ENCODE data around the gene KIF27.
"Not testable (repeated sequence)": the region's sequence is repeated elsewhere in the genome, so short reads cannot be mapped to it uniquely, and the experiment has no call there.

The KIF27 gene

GRCh38 chr9:83885559-83886240 lies 35.5 kb downstream of the KIF27 start:
- H3K27ac ChIP-seq (ENCODE audit: low read depth, low read length); H3K9ac ChIP-seq (ENCODE audit: low read depth, low read length); H3K9me3 ChIP-seq (ENCODE audit: control insufficient read depth, insufficient read depth, low read length); H3K27me3 ChIP-seq (ENCODE audit: control insufficient read depth, insufficient read depth, low read length); H3K4me3 ChIP-seq (ENCODE audit: low read depth, low read length); H3K4me1 ChIP-seq (ENCODE audit: control insufficient read depth, insufficient read depth, low read length); H3K36me3 ChIP-seq (ENCODE audit: control insufficient read depth, insufficient read depth, low read length): not testable (repeated sequence)

DNA sequence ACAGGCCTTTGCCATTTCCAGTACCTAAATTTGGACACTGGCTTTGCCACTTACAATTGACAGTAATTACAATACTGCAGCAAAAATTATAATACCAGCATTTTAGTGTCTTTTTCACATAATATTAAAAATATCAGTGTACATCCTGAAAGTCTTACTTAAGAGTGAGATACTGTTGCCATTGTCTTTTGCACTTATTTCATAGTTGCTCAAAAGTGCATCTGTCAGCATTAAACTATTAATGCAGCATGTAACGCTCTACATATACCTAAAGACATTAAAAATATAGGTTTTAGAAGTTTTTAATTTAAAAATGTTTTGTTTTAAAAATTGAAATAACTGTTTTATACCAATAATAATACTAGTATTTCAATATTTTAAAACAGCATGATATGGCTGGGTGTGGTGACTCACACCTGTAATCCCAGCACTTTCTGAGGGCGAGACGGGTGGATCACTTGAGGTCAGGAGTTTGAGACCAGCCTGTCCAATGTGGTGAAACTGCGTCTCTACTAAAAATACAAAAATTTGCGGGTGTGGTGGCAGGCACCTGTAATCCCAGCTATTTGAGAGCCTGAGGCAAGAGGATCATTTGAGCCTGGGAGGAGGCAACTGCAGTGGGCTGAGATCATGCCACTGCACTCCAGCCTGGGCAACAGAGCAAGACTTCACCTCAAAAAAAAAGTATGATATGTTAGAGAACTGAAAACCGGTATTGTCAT lies 39.4 kb downstream of the KIF27 start:
- not testable (repeated sequence) for H3K4me3 ChIP-seq (ENCODE audit: low read depth, low read length); H3K9ac ChIP-seq (ENCODE audit: low read depth, low read length); H3K4me1 ChIP-seq (ENCODE audit: control insufficient read depth, insufficient read depth, low read length); H3K36me3 ChIP-seq (ENCODE audit: control insufficient read depth, insufficient read depth, low read length); H3K27ac ChIP-seq (ENCODE audit: low read depth, low read length); H3K9me3 ChIP-seq (ENCODE audit: control insufficient read depth, insufficient read depth, low read length); H3K27me3 ChIP-seq (ENCODE audit: control insufficient read depth, insufficient read depth, low read length)

DNA sequence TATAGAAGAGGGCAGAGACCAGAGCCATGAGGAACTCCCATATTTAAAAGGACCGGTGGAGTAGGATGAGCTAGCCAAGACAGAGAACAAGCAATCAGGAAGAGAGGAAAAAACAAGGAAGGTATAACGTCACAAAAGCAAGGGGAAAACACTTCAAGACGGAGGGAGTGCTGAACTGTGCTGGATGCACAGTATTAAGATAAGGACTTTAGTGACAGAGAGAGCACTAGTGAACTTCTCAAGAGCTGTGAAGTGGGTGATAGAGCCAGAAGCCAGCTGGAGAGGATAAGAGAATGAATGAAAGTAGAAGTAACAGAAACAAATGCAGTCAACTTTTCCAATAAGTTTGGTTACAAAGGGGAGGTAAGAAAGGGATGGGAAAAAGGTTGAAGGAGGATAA lies 45.7 kb downstream of the KIF27 start:
- H3K9me3 ChIP-seq (ENCODE audit: control insufficient read depth, insufficient read depth, low read length); H3K9ac ChIP-seq (ENCODE audit: low read depth, low read length); H3K4me1 ChIP-seq (ENCODE audit: control insufficient read depth, insufficient read depth, low read length); H3K27me3 ChIP-seq (ENCODE audit: control insufficient read depth, insufficient read depth, low read length); H3K4me3 ChIP-seq (ENCODE audit: low read depth, low read length); H3K27ac ChIP-seq (ENCODE audit: low read depth, low read length); H3K36me3 ChIP-seq (ENCODE audit: control insufficient read depth, insufficient read depth, low read length): not testable (repeated sequence)

DNA sequence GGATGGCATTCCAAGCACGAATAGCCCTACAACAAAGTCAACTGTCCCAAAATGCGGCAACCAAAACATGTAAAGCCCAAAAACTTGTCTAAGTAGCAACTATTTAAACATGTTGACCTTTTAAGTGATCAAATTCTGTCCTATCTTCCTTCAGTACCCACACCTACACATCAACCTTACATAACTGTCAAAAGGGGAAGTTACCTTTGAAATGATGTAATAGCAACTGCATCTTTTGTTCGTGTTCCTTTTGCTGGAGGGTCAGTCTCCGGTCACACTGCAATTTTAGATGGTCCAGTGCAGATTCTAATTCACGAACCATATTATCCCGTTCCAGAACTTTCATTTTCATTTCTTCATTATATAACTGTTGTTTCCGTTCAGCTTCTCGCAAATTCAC lies 71.3 kb downstream of the KIF27 start:
- H3K36me3 ChIP-seq (ENCODE audit: control insufficient read depth, insufficient read depth, low read length); H3K9ac ChIP-seq (ENCODE audit: low read depth, low read length); H3K4me3 ChIP-seq (ENCODE audit: low read depth, low read length); H3K4me1 ChIP-seq (ENCODE audit: control insufficient read depth, insufficient read depth, low read length); H3K9me3 ChIP-seq (ENCODE audit: control insufficient read depth, insufficient read depth, low read length); H3K27me3 ChIP-seq (ENCODE audit: control insufficient read depth, insufficient read depth, low read length); H3K27ac ChIP-seq (ENCODE audit: low read depth, low read length): not testable (repeated sequence)

GRCh38 chr9:83837070-83837643 lies 84.1 kb downstream of the KIF27 start:
- not testable (repeated sequence) for H3K9me3 ChIP-seq (ENCODE audit: control insufficient read depth, insufficient read depth, low read length); H3K27ac ChIP-seq (ENCODE audit: low read depth, low read length); H3K4me1 ChIP-seq (ENCODE audit: control insufficient read depth, insufficient read depth, low read length); H3K4me3 ChIP-seq (ENCODE audit: low read depth, low read length); H3K27me3 ChIP-seq (ENCODE audit: control insufficient read depth, insufficient read depth, low read length); H3K36me3 ChIP-seq (ENCODE audit: control insufficient read depth, insufficient read depth, low read length); H3K9ac ChIP-seq (ENCODE audit: low read depth, low read length)

DNA sequence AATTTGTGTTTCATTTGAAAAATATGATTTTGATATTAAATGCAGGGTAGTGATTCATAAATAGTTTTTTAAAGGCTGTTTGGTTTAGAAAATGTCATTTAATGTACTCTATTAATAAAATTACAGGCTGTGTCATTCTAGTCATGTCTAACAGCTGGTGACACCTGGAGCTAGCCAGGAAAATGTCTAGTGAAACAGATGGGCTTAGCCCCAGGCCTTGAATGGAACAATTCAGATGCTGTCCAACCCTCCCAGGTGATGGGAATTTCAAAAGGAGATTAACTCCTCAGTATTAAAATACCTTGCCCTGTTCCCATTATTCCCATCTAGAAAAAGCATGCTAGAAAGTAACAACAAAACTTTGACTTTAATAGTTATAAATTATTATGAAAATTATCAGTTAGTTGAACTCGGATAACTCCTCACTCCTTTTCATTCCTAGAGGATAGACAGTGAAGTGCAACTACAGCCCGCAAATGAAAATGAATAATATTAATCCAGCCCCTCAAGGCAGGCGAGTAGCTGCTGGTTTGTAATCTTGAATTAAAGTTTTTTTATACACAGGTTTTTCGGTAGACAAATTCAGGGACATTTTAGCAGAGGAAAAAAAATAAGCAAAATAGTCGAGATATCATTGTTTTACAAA lies 90.7 kb downstream of the KIF27 start:
- not testable (repeated sequence) for H3K36me3 ChIP-seq (ENCODE audit: control insufficient read depth, insufficient read depth, low read length); H3K27me3 ChIP-seq (ENCODE audit: control insufficient read depth, insufficient read depth, low read length); H3K27ac ChIP-seq (ENCODE audit: low read depth, low read length); H3K4me1 ChIP-seq (ENCODE audit: control insufficient read depth, insufficient read depth, low read length); H3K9me3 ChIP-seq (ENCODE audit: control insufficient read depth, insufficient read depth, low read length); H3K4me3 ChIP-seq (ENCODE audit: low read depth, low read length); H3K9ac ChIP-seq (ENCODE audit: low read depth, low read length)

GRCh38 chr9:83824986-83825623 lies 96.1 kb downstream of the KIF27 start:
- not testable (repeated sequence) for H3K4me1 ChIP-seq (ENCODE audit: control insufficient read depth, insufficient read depth, low read length); H3K9ac ChIP-seq (ENCODE audit: low read depth, low read length); H3K36me3 ChIP-seq (ENCODE audit: control insufficient read depth, insufficient read depth, low read length); H3K27ac ChIP-seq (ENCODE audit: low read depth, low read length); H3K4me3 ChIP-seq (ENCODE audit: low read depth, low read length); H3K9me3 ChIP-seq (ENCODE audit: control insufficient read depth, insufficient read depth, low read length); H3K27me3 ChIP-seq (ENCODE audit: control insufficient read depth, insufficient read depth, low read length)

DNA sequence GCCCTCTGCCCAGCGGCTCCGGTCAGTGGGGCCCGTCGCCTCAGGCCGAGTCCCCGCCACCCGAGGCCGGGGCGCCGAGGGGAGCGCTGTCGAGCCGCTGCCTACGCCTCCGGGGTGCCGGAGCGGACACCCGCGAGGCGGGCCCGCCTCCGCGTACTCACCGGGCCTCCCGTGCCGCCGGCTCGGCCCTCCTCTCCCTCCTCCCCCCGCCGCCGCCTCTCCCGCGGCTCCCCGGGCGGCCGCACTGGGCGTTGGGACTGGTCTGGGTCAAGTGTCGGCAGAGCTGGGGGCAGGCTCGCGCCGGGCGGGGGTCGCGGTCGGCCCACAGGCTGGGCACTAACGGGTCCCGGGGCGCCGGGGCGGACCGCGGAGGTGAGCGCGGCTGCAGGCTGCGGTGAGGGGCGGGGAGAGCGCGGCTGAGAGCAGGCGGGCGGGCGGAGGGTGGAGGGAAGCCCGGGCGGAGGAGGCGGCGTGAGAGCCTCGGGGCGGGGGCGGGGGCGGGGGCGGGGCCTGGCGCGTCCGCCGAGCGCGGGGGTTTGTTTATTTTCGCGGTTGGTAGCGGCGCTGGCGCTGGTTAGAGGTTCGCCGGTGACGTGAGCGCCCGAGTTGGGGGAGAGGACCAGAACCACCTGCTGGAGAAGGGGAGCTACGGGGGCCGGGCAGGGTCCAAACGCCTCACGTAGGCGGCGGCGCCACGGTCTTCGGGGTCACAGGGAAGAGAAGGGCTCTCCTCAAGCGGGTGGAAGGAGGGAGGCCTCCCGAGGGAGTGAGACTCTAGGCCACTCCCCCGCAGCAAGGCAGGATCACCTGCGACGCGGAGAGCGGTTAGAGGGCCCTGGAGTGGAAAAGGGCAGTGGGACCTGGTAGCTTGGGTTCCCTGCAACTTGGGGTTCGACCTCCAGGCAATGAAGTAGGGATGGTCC lies 103.6 kb downstream of the KIF27 start, which contains the start of gene GKAP1:
Gene GKAP1, minus strand, starts transcription at position 414 of the 923 bp plus-strand sequence. CDS start 11,252 bp downstream, outside the sequence.
- Histone ChIP-seq H3K27me3 (ENCODE audit: control insufficient read depth, insufficient read depth, low read length) (peaks cover 15% of the 10 kb centered on the region), H3K27ac (ENCODE audit: low read depth, low read length) (peak within 1 kb of the TSS; percentile 66), H3K4me3 (ENCODE audit: low read depth, low read length) (peak within 1 kb of the TSS; percentile 75)
- H3K36me3 ChIP-seq (ENCODE audit: control insufficient read depth, insufficient read depth, low read length); H3K9ac ChIP-seq (ENCODE audit: low read depth, low read length); H3K9me3 ChIP-seq (ENCODE audit: control insufficient read depth, insufficient read depth, low read length); H3K4me1 ChIP-seq (ENCODE audit: control insufficient read depth, insufficient read depth, low read length): not testable (repeated sequence)

DNA sequence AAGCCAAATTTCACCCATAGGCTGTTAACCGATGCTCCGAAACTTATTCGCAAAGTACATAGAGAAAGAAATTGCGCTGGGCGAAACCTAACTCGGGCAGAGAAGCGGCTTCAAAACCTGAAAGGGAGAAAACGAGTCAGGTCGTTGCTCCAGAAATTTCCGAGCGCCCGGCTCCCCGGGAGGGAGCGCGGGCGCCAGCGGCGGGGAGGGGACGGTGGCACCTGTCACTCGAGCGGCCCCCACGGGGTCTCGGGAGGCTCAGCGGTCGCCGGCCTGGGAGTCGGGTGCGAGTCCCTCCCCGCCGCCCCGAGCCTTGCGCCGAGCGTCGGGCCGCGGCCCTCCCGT lies 104.2 kb downstream of the KIF27 start:
- not testable (repeated sequence) for H3K36me3 ChIP-seq (ENCODE audit: control insufficient read depth, insufficient read depth, low read length); H3K9me3 ChIP-seq (ENCODE audit: control insufficient read depth, insufficient read depth, low read length); H3K9ac ChIP-seq (ENCODE audit: low read depth, low read length); H3K27ac ChIP-seq (ENCODE audit: low read depth, low read length); H3K4me1 ChIP-seq (ENCODE audit: control insufficient read depth, insufficient read depth, low read length)
- peaks cover 15% of the 10 kb centered on the region for H3K27me3 ChIP-seq (ENCODE audit: control insufficient read depth, insufficient read depth, low read length)
- H3K4me3 ChIP-seq (ENCODE audit: low read depth, low read length): peak overlapping the region; percentile 69

DNA sequence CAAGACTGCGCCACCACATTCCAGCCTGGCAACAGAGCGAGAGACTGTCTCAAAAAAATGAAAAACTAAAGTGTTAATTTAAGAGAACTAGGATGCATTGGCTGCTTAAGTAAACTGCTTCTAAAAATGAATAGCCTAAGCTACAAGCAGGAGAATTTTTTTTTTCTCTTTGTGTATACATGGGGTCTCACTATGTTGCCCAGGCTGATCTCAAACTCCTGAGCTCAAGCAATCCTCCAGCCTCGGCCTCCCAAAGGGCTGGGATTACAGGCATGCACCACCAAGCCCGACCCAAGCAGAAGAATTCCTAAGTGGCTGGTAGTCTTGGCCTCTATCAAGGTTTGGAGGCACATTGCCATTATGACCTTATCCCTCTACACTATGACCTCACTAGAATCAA lies 106.1 kb downstream of the KIF27 start:
- peaks cover 15% of the 10 kb centered on the region for H3K27me3 ChIP-seq (ENCODE audit: control insufficient read depth, insufficient read depth, low read length)

More for the DNA sequence above, 106.1 kb downstream of the KIF27 start:
- H3K9me3 ChIP-seq (ENCODE audit: control insufficient read depth, insufficient read depth, low read length); H3K4me1 ChIP-seq (ENCODE audit: control insufficient read depth, insufficient read depth, low read length); H3K4me3 ChIP-seq (ENCODE audit: low read depth, low read length); H3K27ac ChIP-seq (ENCODE audit: low read depth, low read length); H3K9ac ChIP-seq (ENCODE audit: low read depth, low read length); H3K36me3 ChIP-seq (ENCODE audit: control insufficient read depth, insufficient read depth, low read length): not testable (repeated sequence)
